CD14-positive monocyte (primary cell): ENCODE data around the gene FAM187B. TPM values are rescaled to one million over a fixed set of nuclear protein-coding genes. Genes with fewer than 3 reads are reported as not detected.
"Not testable (repeated sequence)": the region's sequence is repeated elsewhere in the genome, so short reads cannot be mapped to it uniquely, and the experiment has no call there.

ENCODE experiments used
- DNase-seq, 3 donors: peaks; one replicate each; pipeline ENCODE4 v3.0.0-alpha.2; 2011 to 2022
- H2AFZ ChIP-seq: 2 replicates; pipeline ENCODE4 v1.6.0; 2012; ENCODE audit warnings: mild to moderate bottlenecking, low read depth, low read length, inconsistent platforms; ENCODE audit not compliant: insufficient read depth, poor library complexity, severe bottlenecking
- H3K27ac ChIP-seq, 2 donors: 1 replicate in 1 of 2; 2 replicates in 1 of 2; pipeline ENCODE4 v1.5.1; 2012 to 2013; ENCODE audit warnings: low read length in 2 of 2, control low read depth in 1 of 2, inconsistent platforms in 1 of 2, low read depth in 1 of 2, mild to moderate bottlenecking in 1 of 2
- H3K27me3 ChIP-seq, 2 donors: one replicate each; pipeline versions ENCODE4 v1.6.0 to v1.6.1; 2011 to 2013; ENCODE audit warnings: low read length in 2 of 2; ENCODE audit not compliant: control insufficient read depth in 2 of 2, insufficient read depth in 2 of 2
- H3K36me3 ChIP-seq, 2 donors: replicated peaks in 1 of 2; 1 replicate in 1 of 2; 2 replicates in 1 of 2; pipeline versions ENCODE4 v1.5.1 to v1.6.1; 2012 to 2013; ENCODE audit warnings: low read length in 2 of 2, control low read depth in 1 of 2, inconsistent platforms in 1 of 2, mild to moderate bottlenecking in 1 of 2; ENCODE audit not compliant: insufficient read depth in 2 of 2, control insufficient read depth in 1 of 2
- H3K4me1 ChIP-seq, 2 donors: 1 replicate in 1 of 2; 2 replicates in 1 of 2; pipeline versions ENCODE4 v1.5.1 to v1.6.1; 2012 to 2013; ENCODE audit warnings: low read length in 2 of 2, control low read depth in 1 of 2, inconsistent platforms in 1 of 2, mild to moderate bottlenecking in 1 of 2, moderate library complexity in 1 of 2; ENCODE audit not compliant: insufficient read depth in 2 of 2, control insufficient read depth in 1 of 2
- H3K4me2 ChIP-seq: replicated peaks from 2 replicates; pipeline ENCODE3; 2012; ENCODE audit warnings: low read length, moderate library complexity, mild to moderate bottlenecking; ENCODE audit not compliant: poor library complexity, severe bottlenecking; ENCODE audit errors: extremely low read depth
- H3K4me3 ChIP-seq, 3 experiments: fragments of 200-600 bp in 1 of 3; sonication (generic) in 1 of 3; replicated peaks in 1 of 3; 1 replicate in 2 of 3; 2 replicates in 1 of 3; pipeline ENCODE4 v1.5.1; 2011 to 2013; ENCODE audit warnings: low read length in 3 of 3, mild to moderate bottlenecking in 3 of 3, control low read depth in 2 of 3, low read depth in 2 of 3, inconsistent platforms in 1 of 3, moderate library complexity in 1 of 3
- H3K79me2 ChIP-seq: 2 replicates; pipeline ENCODE4 v1.6.0; 2012; ENCODE audit warnings: mild to moderate bottlenecking, control low read depth, inconsistent platforms, low read length, moderate library complexity; ENCODE audit not compliant: insufficient read depth
- H3K9ac ChIP-seq: 2 replicates; pipeline ENCODE4 v1.6.0; 2017; ENCODE audit warnings: low read length, mild to moderate bottlenecking; ENCODE audit not compliant: insufficient read depth, poor library complexity, severe bottlenecking
- H3K9me3 ChIP-seq, 2 donors: replicated peaks in 1 of 2; 1 replicate in 1 of 2; 2 replicates in 1 of 2; pipeline versions ENCODE4 v1.5.1 to v1.6.1; 2012 to 2013; ENCODE audit warnings: low read length in 2 of 2, control low read depth in 1 of 2; ENCODE audit not compliant: control insufficient read depth in 1 of 2, insufficient read depth in 1 of 2
- H4K20me1 ChIP-seq: 2 replicates; pipeline ENCODE4 v1.6.0; 2012; ENCODE audit warnings: mild to moderate bottlenecking, low read length, control low read depth, moderate library complexity; ENCODE audit not compliant: insufficient read depth
- H3K27ac Mint-ChIP-seq, 7 donors: one replicate each; pipeline ENCODE4 v1.8.0; 2020; ENCODE audit warnings: mild to moderate bottlenecking in 7 of 7, mixed read lengths in 7 of 7, moderate library complexity in 6 of 7, inconsistent platforms in 2 of 7
- H3K27me3 Mint-ChIP-seq, 3 donors: one replicate each; pipeline ENCODE4 v1.8.0; 2021 to 2022; ENCODE audit warnings: low read depth in 3 of 3, mild to moderate bottlenecking in 3 of 3, mixed read lengths in 3 of 3, moderate library complexity in 3 of 3, inconsistent platforms in 1 of 3
- H3K36me3 Mint-ChIP-seq, 2 donors: one replicate each; pipeline ENCODE4 v1.8.0; 2020; ENCODE audit warnings: mixed read lengths in 2 of 2, inconsistent platforms in 1 of 2, mild to moderate bottlenecking in 1 of 2
- H3K4me1 Mint-ChIP-seq: one replicate; pipeline ENCODE4 v1.8.0; 2020; ENCODE audit warnings: mild to moderate bottlenecking, mixed read lengths
- H3K4me3 Mint-ChIP-seq, 2 donors: one replicate each; pipeline ENCODE4 v1.8.0; 2020; ENCODE audit warnings: mild to moderate bottlenecking in 2 of 2, mixed read lengths in 2 of 2, moderate library complexity in 1 of 2
- H3K9me3 Mint-ChIP-seq, 7 donors: one replicate each; pipeline ENCODE4 v1.8.0; 2020 to 2022; ENCODE audit warnings: mixed read lengths in 7 of 7, mild to moderate bottlenecking in 6 of 7, moderate library complexity in 6 of 7, inconsistent platforms in 2 of 7
- WGBS: methylation state at CpG from one replicate; pipeline ENCODE4 v1.1.5; 2013; ENCODE audit warnings: missing lambda C conversion rate; ENCODE audit not compliant: insufficient coverage; 5-methylcytosine and 5-hydroxymethylcytosine counted together
- intact Hi-C, 2 donors: fragments of 100-400 bp; cut with micrococcal nuclease; formaldehyde crosslinking; loops; one replicate each; pipeline versions ENCODE4 v1.15.0 to v1.15.1; 2023
- polyA plus RNA-seq, 3 donors: library from polyadenylated mRNA; depleted of rRNA in 1 of 3; unstranded in 2 of 3; stranded (reverse) in 1 of 3; fragments of 300-500 nt in 2 of 3; fragments of >200 nt in 1 of 3; fragmentation: Illumina TruSeq in 2 of 3; gene quantifications; 1 replicate in 2 of 3; 2 replicates in 1 of 3; pipeline ENCODE4 v1.2.3, GENCODE V29; 2012 to 2021
- TF ChIP-seq, protein P1 (sequence below): fragments of 200-600 bp; IDR thresholded peaks from one replicate; pipeline ENCODE4 v1.8.0; 2022; ENCODE audit warnings: antibody characterized with exemption, mild to moderate bottlenecking

FAM187B gene
- polyA plus RNA-seq, 3 donors = not detected

DNA sequence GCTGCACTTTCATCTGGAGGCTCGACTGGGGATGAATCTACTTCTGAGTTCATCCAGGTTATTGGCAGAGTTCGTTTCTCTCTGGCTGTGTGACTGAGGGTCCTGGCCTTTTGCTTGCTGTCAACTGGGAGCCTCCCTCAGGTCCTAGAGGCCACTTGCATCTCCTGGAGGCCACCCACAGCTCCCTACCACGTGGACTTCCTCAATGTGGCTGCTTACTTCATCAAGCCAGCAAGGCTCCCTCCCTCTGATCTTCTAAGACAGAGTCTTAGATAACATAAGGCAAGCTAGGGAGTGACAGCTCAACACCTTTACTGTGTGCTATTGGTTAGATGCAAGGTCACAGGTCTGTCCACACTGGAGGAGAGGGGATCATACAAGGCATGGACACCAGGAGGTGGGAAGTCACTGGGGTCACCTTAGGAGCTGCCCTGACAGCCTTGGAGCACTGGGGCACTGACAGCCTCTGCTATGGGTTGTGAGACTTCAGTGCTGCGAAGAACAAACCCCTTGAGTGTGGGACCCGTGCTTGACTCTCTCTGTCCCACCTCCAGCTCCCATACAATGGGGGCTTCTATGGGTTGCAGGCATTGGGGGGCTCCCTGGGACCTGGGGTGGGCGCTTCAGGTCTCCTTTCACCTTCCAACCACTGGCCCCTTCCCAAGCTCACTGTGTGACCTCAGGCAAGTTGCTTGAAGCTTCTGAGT, 5.3 kb downstream of the FAM187B start:
- H3K36me3 ChIP-seq = no peaks in the 10 kb centered on the region
- Mint-ChIP-seq H3K9me3 (peaks cover 3 to 9% (median 4%) of the 10 kb centered on the region in 7 donors), H3K4me3 (no peak overlapping the region), H3K4me1 (peaks cover 22% of the 10 kb centered on the region), H3K27me3 (peaks cover 2 to 6% (median 3%) of the 10 kb centered on the region in 3 donors), H3K27ac (peak overlapping the region in 1 of 7 donors; percentile 61), H3K36me3 (no peaks in the 10 kb centered on the region)
- H3K4me2 ChIP-seq = no peak overlapping the region
- H3K27ac ChIP-seq = no peak overlapping the region
- peak overlapping the region; percentile 9 for H2AFZ ChIP-seq
- peaks cover 0 to 4% of the 10 kb centered on the region in 2 donors for H3K9me3 ChIP-seq
- intact Hi-C loops = loop anchor here in 1 of 2 donors (5.0 kb wide), 1 partner anchor 44 kb away; the partner anchor contains the start of gene USF2
- TF ChIP-seq, protein P1, sequence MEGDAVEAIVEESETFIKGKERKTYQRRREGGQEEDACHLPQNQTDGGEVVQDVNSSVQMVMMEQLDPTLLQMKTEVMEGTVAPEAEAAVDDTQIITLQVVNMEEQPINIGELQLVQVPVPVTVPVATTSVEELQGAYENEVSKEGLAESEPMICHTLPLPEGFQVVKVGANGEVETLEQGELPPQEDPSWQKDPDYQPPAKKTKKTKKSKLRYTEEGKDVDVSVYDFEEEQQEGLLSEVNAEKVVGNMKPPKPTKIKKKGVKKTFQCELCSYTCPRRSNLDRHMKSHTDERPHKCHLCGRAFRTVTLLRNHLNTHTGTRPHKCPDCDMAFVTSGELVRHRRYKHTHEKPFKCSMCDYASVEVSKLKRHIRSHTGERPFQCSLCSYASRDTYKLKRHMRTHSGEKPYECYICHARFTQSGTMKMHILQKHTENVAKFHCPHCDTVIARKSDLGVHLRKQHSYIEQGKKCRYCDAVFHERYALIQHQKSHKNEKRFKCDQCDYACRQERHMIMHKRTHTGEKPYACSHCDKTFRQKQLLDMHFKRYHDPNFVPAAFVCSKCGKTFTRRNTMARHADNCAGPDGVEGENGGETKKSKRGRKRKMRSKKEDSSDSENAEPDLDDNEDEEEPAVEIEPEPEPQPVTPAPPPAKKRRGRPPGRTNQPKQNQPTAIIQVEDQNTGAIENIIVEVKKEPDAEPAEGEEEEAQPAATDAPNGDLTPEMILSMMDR = no peak
- WGBS = 74% methylated on average over 4 of the region's 6 CpGs
- peaks cover 14 to 21% of the 10 kb centered on the region in 2 donors for H3K4me1 ChIP-seq
- H3K9ac ChIP-seq = no peak overlapping the region
- peak in 2 of 3 donors; percentile 26 to 40 for DNase-seq
- H3K27me3 ChIP-seq = no peaks in the 10 kb centered on the region
- H4K20me1 ChIP-seq = no peaks in the 10 kb centered on the region
- H3K79me2 ChIP-seq = no peaks in the 10 kb centered on the region
- H3K4me3 ChIP-seq = no peak overlapping the region

DNA sequence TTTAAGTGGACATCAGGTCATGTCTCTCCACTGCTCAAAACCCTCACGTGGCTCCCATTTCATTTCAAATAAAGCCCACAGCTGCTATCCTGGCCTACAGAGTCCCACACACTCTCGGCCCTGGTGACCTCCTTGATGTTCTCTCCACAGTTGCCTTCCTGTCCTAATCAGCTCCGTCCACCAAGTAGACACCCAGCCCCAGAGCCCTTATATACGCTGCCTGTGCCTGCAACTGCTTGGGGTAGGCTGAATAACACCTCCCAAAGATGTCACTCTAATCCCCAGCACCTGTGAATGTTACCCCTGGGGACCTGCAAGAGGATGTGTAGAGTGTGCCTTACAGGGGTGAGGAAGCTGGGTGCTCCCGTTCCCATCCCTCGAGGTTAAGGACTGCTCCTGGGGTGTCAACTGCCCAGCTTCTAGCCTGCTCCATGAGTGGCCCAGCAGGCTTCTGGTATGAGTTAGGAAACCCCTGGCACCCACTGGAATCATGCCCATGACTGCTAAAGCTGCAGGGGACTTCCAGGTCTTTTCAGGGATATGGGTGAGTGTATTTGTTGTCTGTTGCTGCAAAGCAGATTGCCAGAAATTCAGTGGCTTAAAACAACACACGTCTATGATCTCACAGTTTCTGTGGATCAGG, 6.0 kb downstream of the FAM187B start:
- Histone ChIP-seq H4K20me1 (no peaks in the 10 kb centered on the region), H3K9me3 (peaks cover 0 to 4% of the 10 kb centered on the region in 2 donors), H3K27ac (no peak overlapping the region), H3K4me1 (peaks cover 21 to 28% of the 10 kb centered on the region in 2 donors), H3K36me3 (no peaks in the 10 kb centered on the region), H3K27me3 (no peaks in the 10 kb centered on the region), H3K4me2 (no peak overlapping the region), H2AFZ (peak overlapping the region; percentile 9), H3K79me2 (no peaks in the 10 kb centered on the region), H3K4me3 (no peak overlapping the region), H3K9ac (no peak overlapping the region)
- WGBS = 96% methylated on average over 5 of the region's 7 CpGs
- H3K27me3 Mint-ChIP-seq = peaks cover 2 to 6% (median 3%) of the 10 kb centered on the region in 3 donors
- H3K9me3 Mint-ChIP-seq = peaks cover 3 to 12% (median 4%) of the 10 kb centered on the region in 7 donors
- DNase-seq = no peak
- H3K27ac Mint-ChIP-seq = peak overlapping the region in 1 of 7 donors; percentile 66
- TF ChIP-seq, protein P1 = no peak
- peaks cover 25% of the 10 kb centered on the region for H3K4me1 Mint-ChIP-seq
- H3K4me3 Mint-ChIP-seq = no peak overlapping the region
- H3K36me3 Mint-ChIP-seq = no peaks in the 10 kb centered on the region
- intact Hi-C loops = loop anchor here in 1 of 2 donors (5.0 kb wide), 1 partner anchor 45 kb away; the partner anchor contains the start of gene USF2

DNA sequence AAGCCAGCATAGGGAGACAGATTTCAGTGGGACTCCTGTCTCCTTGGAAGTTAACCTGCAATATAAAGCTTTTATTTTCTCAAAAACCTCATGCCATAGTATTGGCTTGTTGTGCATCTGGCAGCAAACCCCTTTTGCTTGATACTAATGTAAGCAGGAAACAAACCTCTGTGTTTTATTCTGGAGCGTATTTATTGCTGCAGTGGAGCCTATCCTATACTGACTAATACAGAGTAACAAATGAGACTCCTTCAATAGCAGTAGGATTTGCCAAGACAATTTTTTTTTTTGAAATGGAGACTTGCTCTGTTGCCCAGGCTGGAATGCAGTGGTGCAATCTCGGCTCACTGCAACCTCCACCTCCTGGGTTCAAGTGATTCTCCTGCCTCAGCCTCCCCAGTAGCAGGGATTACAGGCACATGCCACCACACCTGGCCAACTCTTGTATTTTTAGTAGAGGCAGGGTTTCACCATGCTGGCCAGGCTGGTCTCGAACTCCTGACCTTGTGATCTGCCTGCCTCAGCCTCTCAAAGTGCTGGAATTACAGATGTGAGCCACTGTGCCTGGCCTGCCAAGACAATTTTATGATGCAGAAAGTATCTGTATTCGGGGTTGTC, 7.5 kb downstream of the FAM187B start:
- H4K20me1 ChIP-seq, H3K27ac Mint-ChIP-seq, H3K4me3 ChIP-seq, H3K4me2 ChIP-seq, H3K79me2 ChIP-seq, H3K27ac ChIP-seq, H3K27me3 ChIP-seq, DNase-seq, H2AFZ ChIP-seq, H3K9ac ChIP-seq, H3K4me3 Mint-ChIP-seq, H3K36me3 ChIP-seq, H3K9me3 ChIP-seq: not testable (repeated sequence)
- H3K9me3 Mint-ChIP-seq = peaks cover 3 to 24% (median 13%) of the 10 kb centered on the region in 7 donors
- H3K36me3 Mint-ChIP-seq = peaks cover 2 to 12% of the 10 kb centered on the region in 2 donors
- intact Hi-C loops = loop anchor here in 1 of 2 donors (5.0 kb wide), 1 partner anchor 46 kb away; the partner anchor contains the start of gene USF2
- 100% methylated on average over 1 of the region's 4 CpGs for WGBS
- H3K4me1 ChIP-seq = peaks cover 35 to 42% of the 10 kb centered on the region in 2 donors
- H3K27me3 Mint-ChIP-seq = peaks cover 0 to 11% (median 2%) of the 10 kb centered on the region in 3 donors
- H3K4me1 Mint-ChIP-seq = peaks cover 39% of the 10 kb centered on the region
